Heart left ventricle (tissue), 13 donors: ENCODE results near the gene PATJ.

Experiments used
- CTCF ChIP-seq, 12 donors: fragments of 200-600 bp; sonication (generic) in 4 of 12; IDR thresholded peaks; one replicate each; pipeline versions ENCODE4 v1.5.0 to v1.8.0; 2018 to 2022; ENCODE audit warnings: antibody characterized with exemption in 12 of 12, mild to moderate bottlenecking in 5 of 12
- POLR2A ChIP-seq, 2 donors: fragments of 450-650 bp; IDR thresholded peaks; one replicate each; pipeline ENCODE4 v1.6.1; 2017; ENCODE audit warnings: antibody characterized with exemption in 2 of 2, mild to moderate bottlenecking in 2 of 2, moderate library complexity in 2 of 2
- donor health status: ischemic (EF 13 %, LVEDD 7.1; RV severe dilation, severe dysfunction).
- donor health status: DM: no; HTN: yes; CAD: no.
- donor health status: DM: no; HTN: no; CAD: no.
- donor health status: ischemic (EF 25% LVEDD 6.9; RV normal size, moderate dysfunction).
- donor health status: ischemic (EF 25% LVEDD 5.7; RV mildly dilated, moderate dysfunction).
- donor health status: ischemic (EF 35%, LVEDD 5.7; RV mildly dilated, moderate dysfunction).
- donor health status: nonischemic (EF 11% LVEDD 7.7; RV severe dilation, severe dysfunction).
- donor health status: DM: yes; HTN: yes; CAD: no.
- donor health status: PGD.
- donor health status: ischemic (EF 29% LVEDD 5.4; RV normal size, mild dysfunction).
- donor health status: nonischemic (EF 23%, LVEDD 6.1; RV moderate dilation, normal function).

DNA sequence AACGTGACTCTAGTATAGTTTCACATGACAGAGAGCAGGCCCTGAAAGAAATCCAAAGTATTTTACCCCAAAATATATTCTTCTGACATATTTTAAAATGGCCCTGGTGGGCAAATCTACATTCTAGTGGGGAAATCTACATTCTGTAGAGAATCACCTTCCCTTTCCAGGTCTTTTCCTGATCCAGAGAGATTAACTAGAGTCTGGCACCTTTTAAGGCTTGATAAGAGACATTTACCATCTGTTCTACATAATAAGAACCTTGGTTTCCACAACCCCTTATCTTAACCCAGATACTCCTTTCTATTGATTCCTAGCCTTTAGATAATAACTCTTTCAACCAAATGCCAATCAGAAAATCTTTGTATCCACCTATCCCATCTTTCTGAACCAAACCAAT lies 435.3 kb downstream of the PATJ start:
- TF ChIP-seq CTCF (IDR thresholded peaks at IDR 0.05) (no peak), POLR2A (IDR thresholded peaks at IDR 0.05) (no peak)
